ENCODE measurements around the gene ZNF274. TPM values are rescaled to one million over a fixed set of nuclear protein-coding genes. Genes with fewer than 3 reads are reported as not detected.

The ZNF274 gene
- total and polyA plus RNA-seq, 9 of the 15 experiments (the other 6 are each of a cell fraction or from before 2014, with no cell fraction given): 5.2 to 37.0 (median 28.1) TPM

DNA sequence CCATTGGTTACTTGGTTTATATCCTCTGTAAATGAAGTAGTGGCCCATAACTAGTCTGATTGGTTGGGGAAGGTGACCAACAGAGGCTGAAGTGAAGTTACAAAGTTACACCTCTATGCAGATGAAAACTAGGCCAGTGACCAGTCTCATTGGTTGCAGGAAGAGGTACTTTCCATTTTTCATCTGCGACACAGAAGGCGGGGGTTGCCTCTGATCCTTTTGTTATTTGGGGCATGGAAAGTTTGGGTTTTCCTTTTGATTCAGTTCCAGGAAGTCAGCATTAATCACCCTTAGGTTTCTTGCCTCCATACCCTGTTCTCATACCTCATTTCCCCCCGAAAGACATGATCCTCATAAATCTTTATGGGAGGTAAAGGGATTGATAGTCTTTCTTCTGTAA, 66.0 kb downstream of the ZNF274 start (continued):
- TF ChIP-seq CTBP1 (IDR thresholded peaks at IDR 0.05; ENCODE audit: borderline replicate concordance) (no peak), MAFF (IDR thresholded peaks at IDR 0.05; ENCODE audit: low read length) (no peak), SRSF9 (IDR thresholded peaks at IDR 0.05; ENCODE audit: borderline replicate concordance, low read depth, low read length) (no peak), ZNF696 (CRISPR knock-in tag; conservative IDR thresholded peaks at IDR 0.05) (no peak), ZNF395 (CRISPR knock-in tag; IDR thresholded peaks at IDR 0.05) (no peak)

GRCh38 chr19:58252102-58252685, 69.3 kb downstream of the ZNF274 start:
- BruUV-seq (replicated peaks): no TSS peak
- Histone ChIP-seq H3K9ac (ENCODE audit: insufficient read depth in 1 of 2, low read depth in 2 of 2, low read length in 2 of 2) (no peak overlapping the region), H3K36me3 (ENCODE audit: control insufficient read depth, insufficient read depth, low read length) (peaks cover 82% of the 10 kb centered on the region), H2AFZ (ENCODE audit: low read depth, low read length) (no peak overlapping the region), H3K4me2 (ENCODE audit: insufficient read depth, low read length) (no peak overlapping the region), H3K4me1 (replicated peaks in 1 of 2; ENCODE audit: control insufficient read depth in 2 of 2, insufficient read depth in 2 of 2, low read length in 2 of 2) (no peaks in the 10 kb centered on the region), H3K9me1 (ENCODE audit: control insufficient read depth, insufficient read depth, low read length) (no peaks in the 10 kb centered on the region), H4K20me1 (replicated peaks; ENCODE audit: control insufficient read depth, insufficient read depth, low read length) (no peaks in the 10 kb centered on the region), H3K79me2 (ENCODE audit: control insufficient read depth, insufficient read depth, low read length) (no peaks in the 10 kb centered on the region), H3K27ac (ENCODE audit: extremely low read depth, low read depth, low read length) (no peak overlapping the region), H3K4me3 (no peak overlapping the region), H3K9me3 (replicated peaks; ENCODE audit: control insufficient read depth, insufficient read depth, low read depth, low read length) (peaks cover 20% of the 10 kb centered on the region), H3K27me3 (ENCODE audit: control insufficient read depth in 2 of 2, insufficient read depth in 2 of 2, low read length in 2 of 2) (no peaks in the 10 kb centered on the region)
- TF ChIP-seq GTF2A2 (tag; IDR thresholded peaks at IDR 0.05) (no peak), ZFP36 (IDR thresholded peaks at IDR 0.05; ENCODE audit: low read depth, low read length, partially characterized antibody) (peak; percentile 79)
- CTCF ChIA-PET (ENCODE audit: low intra/inter-chr PET ratio): no interaction called here
- ATAC-seq: no peak
- in situ Hi-C loops (cut with MboI): no loop called here
- no peak for FAIRE-seq
- POLR2A ChIA-PET: interaction anchor here (2.5 kb wide), 1 partner anchor 15 kb away, joined by 7 read pairs; no protein-coding TSS in a partner anchor
- DNase-seq (ENCODE audit: extremely low read depth in 1 of 4, low spot score in 3 of 4): no peak
- 63% methylated on average over 2 of the region's 2 CpGs for WGBS (ENCODE audit: insufficient coverage, low coverage, missing lambda C conversion rate)
- intact Hi-C loops (cut with micrococcal nuclease): no loop called here
